Vagina (tissue), 2 donors: ENCODE data around the gene PPP2R3A.

Experiments
- POLR2AphosphoS5 ChIP-seq, 2 donors: sonication (generic); formaldehyde crosslinking; IDR thresholded peaks; one replicate each; pipeline ENCODE4 v1.9.0; 2017; ENCODE audit warnings: antibody characterized with exemption in 2 of 2, mild to moderate bottlenecking in 2 of 2, low read depth in 1 of 2; ENCODE audit not compliant: insufficient read depth in 1 of 2
- TF ChIP-seq, protein P1 (sequence below), 3 experiments: fragments of 450-650 bp in 2 of 3; fragments of 200-600 bp in 1 of 3; sonication (generic) in 1 of 3; IDR thresholded peaks; one replicate each; pipeline ENCODE4 v1.5.1; 2017 to 2019; ENCODE audit warnings: antibody characterized with exemption in 3 of 3, mild to moderate bottlenecking in 2 of 3, moderate library complexity in 2 of 3

DNA sequence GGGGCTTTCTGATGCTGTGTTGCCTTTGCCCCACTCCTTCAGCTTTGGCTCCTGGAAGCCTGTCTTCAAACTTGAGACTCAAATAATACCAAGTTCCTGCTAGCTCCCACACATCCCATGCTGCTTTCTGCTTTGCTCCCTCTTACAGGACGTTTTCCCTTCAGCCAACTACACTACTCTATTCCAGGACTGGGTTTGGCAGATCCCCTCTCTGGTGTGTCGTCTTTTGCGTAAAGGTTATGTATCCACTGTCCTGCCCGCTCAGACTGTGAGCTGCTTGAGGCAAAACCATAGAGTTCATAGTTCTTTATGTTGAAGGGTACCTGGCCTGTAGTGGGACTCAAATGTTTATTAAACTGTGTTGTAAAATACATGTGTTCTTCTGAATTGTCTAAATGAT is 25.4 kb downstream of the PPP2R3A start:
- no peak for TF ChIP-seq POLR2AphosphoS5 (IDR thresholded peaks at IDR 0.05; ENCODE audit: insufficient read depth in 1 of 2, low read depth in 1 of 2)
- TF ChIP-seq, protein P1, sequence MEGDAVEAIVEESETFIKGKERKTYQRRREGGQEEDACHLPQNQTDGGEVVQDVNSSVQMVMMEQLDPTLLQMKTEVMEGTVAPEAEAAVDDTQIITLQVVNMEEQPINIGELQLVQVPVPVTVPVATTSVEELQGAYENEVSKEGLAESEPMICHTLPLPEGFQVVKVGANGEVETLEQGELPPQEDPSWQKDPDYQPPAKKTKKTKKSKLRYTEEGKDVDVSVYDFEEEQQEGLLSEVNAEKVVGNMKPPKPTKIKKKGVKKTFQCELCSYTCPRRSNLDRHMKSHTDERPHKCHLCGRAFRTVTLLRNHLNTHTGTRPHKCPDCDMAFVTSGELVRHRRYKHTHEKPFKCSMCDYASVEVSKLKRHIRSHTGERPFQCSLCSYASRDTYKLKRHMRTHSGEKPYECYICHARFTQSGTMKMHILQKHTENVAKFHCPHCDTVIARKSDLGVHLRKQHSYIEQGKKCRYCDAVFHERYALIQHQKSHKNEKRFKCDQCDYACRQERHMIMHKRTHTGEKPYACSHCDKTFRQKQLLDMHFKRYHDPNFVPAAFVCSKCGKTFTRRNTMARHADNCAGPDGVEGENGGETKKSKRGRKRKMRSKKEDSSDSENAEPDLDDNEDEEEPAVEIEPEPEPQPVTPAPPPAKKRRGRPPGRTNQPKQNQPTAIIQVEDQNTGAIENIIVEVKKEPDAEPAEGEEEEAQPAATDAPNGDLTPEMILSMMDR (IDR thresholded peaks at IDR 0.05) = no peak
